Measurements from ENCODE around the gene TGM3. TPM values are rescaled to one million over a fixed set of nuclear protein-coding genes. Genes with fewer than 3 reads are reported as not detected.

TGM3 gene
- total RNA-seq, 1 donor from 2014 or later = not detected

GRCh38 chr20:2349801-2350200 lies 54.0 kb downstream of the TGM3 start:
- no peak for TF ChIP-seq CTCF (IDR thresholded peaks at IDR 0.05)
- H3K9me3 ChIP-seq = no peaks in the 10 kb centered on the region
- H3K36me3 ChIP-seq = no peaks in the 10 kb centered on the region
- no peak for DNase-seq (ENCODE audit: low spot score in 2 of 2)
- no peak overlapping the region for H3K27ac ChIP-seq
- H3K4me1 ChIP-seq = no peaks in the 10 kb centered on the region
- H3K4me3 ChIP-seq = no peak overlapping the region
- no peaks in the 10 kb centered on the region for H3K27me3 ChIP-seq
- intact Hi-C loops (cut with DNase I) = no loop called here

- Histone ChIP-seq H3K4me1 (no peaks in the 10 kb centered on the region), H3K36me3 (no peaks in the 10 kb centered on the region), H3K27ac (no peak overlapping the region), H3K9me3 (no peaks in the 10 kb centered on the region), H3K4me3 (no peak overlapping the region), H3K27me3 (no peaks in the 10 kb centered on the region)
- TF ChIP-seq CTCF (IDR thresholded peaks at IDR 0.05) = no peak
- DNase-seq (ENCODE audit: low spot score in 2 of 2) = no peak
- intact Hi-C loops (cut with DNase I) = no loop called here
Measured at GRCh38 chr20:2350606-2351005, 54.8 kb downstream of the TGM3 start.

GRCh38 chr20:2353231-2353630 lies 57.4 kb downstream of the TGM3 start:
- H3K4me1 ChIP-seq = no peaks in the 10 kb centered on the region
- H3K4me3 ChIP-seq = no peak overlapping the region
- no peak for DNase-seq (ENCODE audit: low spot score in 2 of 2)
- intact Hi-C loops (cut with DNase I) = no loop called here
- no peaks in the 10 kb centered on the region for H3K9me3 ChIP-seq
- H3K27me3 ChIP-seq = no peaks in the 10 kb centered on the region
- no peak overlapping the region for H3K27ac ChIP-seq
- H3K36me3 ChIP-seq = no peaks in the 10 kb centered on the region
- TF ChIP-seq CTCF (IDR thresholded peaks at IDR 0.05) = no peak

GRCh38 chr20:2357114-2357513 lies 61.3 kb downstream of the TGM3 start:
- TF ChIP-seq CTCF (IDR thresholded peaks at IDR 0.05) = no peak
- no peak for DNase-seq (ENCODE audit: low spot score in 2 of 2)
- H3K4me3 ChIP-seq = no peak overlapping the region
- no peak overlapping the region for H3K27ac ChIP-seq
- H3K27me3 ChIP-seq = no peaks in the 10 kb centered on the region
- H3K36me3 ChIP-seq = no peaks in the 10 kb centered on the region
- peaks cover 0 to 10% of the 10 kb centered on the region in 2 donors for H3K9me3 ChIP-seq
- H3K4me1 ChIP-seq = no peaks in the 10 kb centered on the region
- intact Hi-C loops (cut with DNase I) = no loop called here

GRCh38 chr20:2358006-2358405 lies 62.2 kb downstream of the TGM3 start:
- Histone ChIP-seq H3K4me3 (no peak overlapping the region), H3K4me1 (no peaks in the 10 kb centered on the region), H3K27ac (no peak overlapping the region), H3K27me3 (no peaks in the 10 kb centered on the region), H3K9me3 (peaks cover 0 to 10% of the 10 kb centered on the region in 2 donors), H3K36me3 (no peaks in the 10 kb centered on the region)
- no peak for DNase-seq (ENCODE audit: low spot score in 2 of 2)
- intact Hi-C loops (cut with DNase I) = no loop called here
- no peak for TF ChIP-seq CTCF (IDR thresholded peaks at IDR 0.05)

- H3K36me3 ChIP-seq = no peaks in the 10 kb centered on the region
- DNase-seq (ENCODE audit: low spot score in 2 of 2) = no peak
- no peak overlapping the region for H3K4me3 ChIP-seq
- no peaks in the 10 kb centered on the region for H3K27me3 ChIP-seq
- peaks cover 0 to 10% of the 10 kb centered on the region in 2 donors for H3K9me3 ChIP-seq
- no peak for TF ChIP-seq CTCF (IDR thresholded peaks at IDR 0.05)
- intact Hi-C loops (cut with DNase I) = no loop called here
- H3K27ac ChIP-seq = no peak overlapping the region
- no peaks in the 10 kb centered on the region for H3K4me1 ChIP-seq
Measured at GRCh38 chr20:2361035-2361593, 65.3 kb downstream of the TGM3 start.
